Head of caudate nucleus (tissue), 42 donors: ENCODE results near the gene OPCML.

Source experiments
- DNase-seq, 42 donors: peaks; one replicate each; pipeline versions ENCODE4 v3.0.0 to v3.0.0-alpha.2; 2020 to 2021; ENCODE audit warnings: mixed read lengths in 7 of 42
- intact Hi-C: fragments of 100-400 bp; cut with DNase I; formaldehyde crosslinking; loops from one replicate; pipeline ENCODE4 v1.15.0; 2022

OPCML gene

GRCh38 chr11:132883241-132883640 lies 649.1 kb downstream of the OPCML start:
- intact Hi-C loops: no loop called here
- DNase-seq: no peak

- DNase-seq: no peak
- intact Hi-C loops: no loop called here
Observed at GRCh38 chr11:132881622-132882021, 650.7 kb downstream of the OPCML start.

GRCh38 chr11:132878111-132878510 lies 654.2 kb downstream of the OPCML start:
- intact Hi-C loops: no loop called here
- DNase-seq: no peak

GRCh38 chr11:132876705-132877104 lies 655.6 kb downstream of the OPCML start:
- intact Hi-C loops: no loop called here
- DNase-seq: no peak

GRCh38 chr11:132876239-132876638 lies 656.1 kb downstream of the OPCML start:
- no peak for DNase-seq
- intact Hi-C loops: no loop called here

GRCh38 chr11:132874638-132875037 lies 657.7 kb downstream of the OPCML start:
- intact Hi-C loops: no loop called here
- no peak for DNase-seq

GRCh38 chr11:132873841-132874240 lies 658.5 kb downstream of the OPCML start:
- intact Hi-C loops: no loop called here
- no peak for DNase-seq

- intact Hi-C loops: no loop called here
- DNase-seq: no peak
Observed at GRCh38 chr11:132872211-132872610, 660.1 kb downstream of the OPCML start.

- intact Hi-C loops: no loop called here
- no peak for DNase-seq
Observed at GRCh38 chr11:132866783-132867545, 665.3 kb downstream of the OPCML start.

GRCh38 chr11:132865623-132866022 lies 666.7 kb downstream of the OPCML start:
- intact Hi-C loops: no loop called here

GRCh38 chr11:132864811-132865576 lies 667.3 kb downstream of the OPCML start:
- no peak for DNase-seq

More at GRCh38 chr11:132865623-132866022, 666.7 kb downstream of the OPCML start:
- DNase-seq: no peak

GRCh38 chr11:132862933-132863332 lies 669.4 kb downstream of the OPCML start:
- intact Hi-C loops: no loop called here
- no peak for DNase-seq

More at GRCh38 chr11:132864811-132865576, 667.3 kb downstream of the OPCML start:
- intact Hi-C loops: no loop called here

GRCh38 chr11:132862137-132862536 lies 670.2 kb downstream of the OPCML start:
- DNase-seq: no peak
- intact Hi-C loops: no loop called here

GRCh38 chr11:132859306-132859705 lies 673.0 kb downstream of the OPCML start:
- intact Hi-C loops: no loop called here
- DNase-seq: no peak

- DNase-seq: peak in 3 of 42 donors; percentile 10 to 23 (median 17)
- intact Hi-C loops: no loop called here
Observed at GRCh38 chr11:132858223-132858622, 674.1 kb downstream of the OPCML start.

- intact Hi-C loops: no loop called here
- no peak for DNase-seq
Observed at GRCh38 chr11:132856032-132856431, 676.3 kb downstream of the OPCML start.

- no peak for DNase-seq
- intact Hi-C loops: no loop called here
Observed at GRCh38 chr11:132855516-132855915, 676.8 kb downstream of the OPCML start.

GRCh38 chr11:132853886-132854285 lies 678.4 kb downstream of the OPCML start:
- intact Hi-C loops: no loop called here
- no peak for DNase-seq

GRCh38 chr11:132852361-132852760 lies 679.9 kb downstream of the OPCML start:
- peak in 28 of 42 donors; percentile 5 to 63 (median 33) for DNase-seq
- intact Hi-C loops: no loop called here

GRCh38 chr11:132851247-132851646 lies 681.1 kb downstream of the OPCML start:
- no peak for DNase-seq
- intact Hi-C loops: no loop called here

GRCh38 chr11:132850266-132850665 lies 682.0 kb downstream of the OPCML start:
- DNase-seq: no peak
- intact Hi-C loops: no loop called here
